HG03175 (cell line): Measurements from ENCODE around the gene RNU7-1.

ENCODE experiments used
- ATAC-seq: cut with Tn5 transposase; IDR thresholded peaks from one replicate; pipeline ENCODE4 v1.9.1; 2021; ENCODE audit warnings: mild to moderate bottlenecking, moderate library complexity; ENCODE audit not compliant: unreplicated experiment

The RNU7-1 gene

DNA sequence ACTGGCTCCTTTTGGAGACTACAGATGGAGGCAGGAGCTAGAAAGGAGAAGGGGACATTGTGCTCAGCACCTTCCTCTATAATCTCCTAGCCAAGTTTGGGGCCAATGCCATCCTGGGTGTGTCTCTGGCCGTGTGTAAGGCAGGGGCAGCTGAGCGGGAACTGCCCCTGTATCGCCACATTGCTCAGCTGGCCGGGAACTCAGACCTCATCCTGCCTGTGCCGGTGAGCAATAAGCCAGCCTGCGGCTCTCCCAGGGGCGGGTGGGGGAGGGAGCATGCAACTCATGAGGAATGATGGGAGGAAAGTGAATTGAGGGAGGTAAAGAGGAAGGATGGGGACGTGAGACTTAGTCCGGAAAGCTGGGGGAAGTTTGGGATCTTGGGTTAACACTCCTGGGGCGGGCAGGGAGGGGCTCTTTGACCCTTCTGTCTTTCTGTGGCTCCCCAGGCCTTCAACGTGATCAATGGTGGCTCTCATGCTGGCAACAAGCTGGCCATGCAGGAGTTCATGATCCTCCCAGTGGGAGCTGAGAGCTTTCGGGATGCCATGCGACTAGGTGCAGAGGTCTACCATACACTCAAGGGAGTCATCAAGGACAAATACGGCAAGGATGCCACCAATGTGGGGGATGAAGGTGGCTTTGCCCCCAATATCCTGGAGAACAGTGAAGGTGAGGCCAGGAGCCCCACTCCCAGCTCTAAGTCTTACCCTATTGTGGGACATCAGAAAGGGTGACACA is 26.0 kb upstream of the RNU7-1 start:
- no peak for ATAC-seq

DNA sequence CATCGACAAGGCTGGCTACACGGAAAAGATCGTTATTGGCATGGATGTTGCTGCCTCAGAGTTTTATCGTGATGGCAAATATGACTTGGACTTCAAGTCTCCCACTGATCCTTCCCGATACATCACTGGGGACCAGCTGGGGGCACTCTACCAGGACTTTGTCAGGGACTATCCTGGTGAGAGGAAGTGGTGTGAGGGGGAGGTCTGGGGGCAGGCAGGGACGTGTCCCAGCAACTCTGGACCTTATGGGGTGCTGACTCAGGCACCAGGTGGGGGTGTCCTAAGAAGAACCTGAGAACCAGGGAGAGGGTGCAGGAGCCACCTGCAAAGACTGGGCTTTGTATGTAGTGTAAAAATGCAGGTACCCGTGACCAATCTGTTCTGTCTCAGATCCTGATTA is 24.0 kb upstream of the RNU7-1 start:
- ATAC-seq = no peak

DNA sequence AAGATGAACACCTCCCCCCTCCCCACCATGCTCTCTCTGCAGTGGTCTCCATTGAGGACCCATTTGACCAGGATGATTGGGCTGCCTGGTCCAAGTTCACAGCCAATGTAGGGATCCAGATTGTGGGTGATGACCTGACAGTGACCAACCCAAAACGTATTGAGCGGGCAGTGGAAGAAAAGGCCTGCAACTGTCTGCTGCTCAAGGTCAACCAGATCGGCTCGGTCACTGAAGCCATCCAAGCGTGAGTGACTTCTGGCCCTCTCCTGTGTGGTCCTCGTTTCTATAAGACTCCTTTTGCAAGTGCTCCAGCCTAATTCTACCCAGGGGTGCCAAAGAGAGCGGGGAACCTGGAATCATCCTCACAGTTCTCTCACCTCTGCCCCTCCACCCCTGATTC is 22.1 kb upstream of the RNU7-1 start:
- no peak for ATAC-seq

DNA sequence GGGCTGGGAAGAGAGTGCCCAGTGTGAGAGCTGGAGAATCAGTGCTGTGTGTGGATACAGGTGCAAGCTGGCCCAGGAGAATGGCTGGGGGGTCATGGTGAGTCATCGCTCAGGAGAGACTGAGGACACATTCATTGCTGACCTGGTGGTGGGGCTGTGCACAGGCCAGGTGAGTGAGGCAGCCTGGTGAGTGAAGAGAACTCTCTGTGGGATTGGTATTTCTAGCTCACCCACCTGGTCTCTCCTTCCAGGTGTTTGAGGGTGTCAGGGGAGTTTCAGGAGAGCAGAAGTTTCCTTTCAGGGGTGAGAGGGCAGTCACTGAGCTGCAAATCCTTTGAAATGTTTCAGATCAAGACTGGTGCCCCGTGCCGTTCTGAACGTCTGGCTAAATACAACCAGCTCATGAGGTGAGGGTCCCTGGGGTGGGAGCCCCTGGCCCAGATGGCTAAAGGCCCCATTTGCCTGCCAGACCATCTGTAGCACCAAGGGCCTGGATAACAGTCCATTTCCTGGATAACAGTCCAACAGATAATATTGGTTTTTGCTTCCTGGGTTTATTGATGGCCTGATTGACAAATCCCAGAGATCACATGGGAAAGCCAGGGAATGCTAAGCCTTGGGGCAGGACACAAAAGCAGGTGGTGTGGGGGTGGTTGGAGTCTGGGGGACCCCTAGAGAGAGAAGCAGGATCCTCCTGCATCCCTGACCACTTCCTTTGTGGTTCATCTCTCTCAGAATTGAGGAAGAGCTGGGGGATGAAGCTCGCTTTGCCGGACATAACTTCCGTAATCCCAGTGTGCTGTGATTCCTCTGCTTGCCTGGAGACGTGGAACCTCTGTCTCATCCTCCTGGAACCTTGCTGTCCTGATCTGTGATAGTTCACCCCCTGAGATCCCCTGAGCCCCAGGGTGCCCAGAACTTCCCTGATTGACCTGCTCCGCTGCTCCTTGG is 21.3 kb upstream of the RNU7-1 start:
- no peak for ATAC-seq

DNA sequence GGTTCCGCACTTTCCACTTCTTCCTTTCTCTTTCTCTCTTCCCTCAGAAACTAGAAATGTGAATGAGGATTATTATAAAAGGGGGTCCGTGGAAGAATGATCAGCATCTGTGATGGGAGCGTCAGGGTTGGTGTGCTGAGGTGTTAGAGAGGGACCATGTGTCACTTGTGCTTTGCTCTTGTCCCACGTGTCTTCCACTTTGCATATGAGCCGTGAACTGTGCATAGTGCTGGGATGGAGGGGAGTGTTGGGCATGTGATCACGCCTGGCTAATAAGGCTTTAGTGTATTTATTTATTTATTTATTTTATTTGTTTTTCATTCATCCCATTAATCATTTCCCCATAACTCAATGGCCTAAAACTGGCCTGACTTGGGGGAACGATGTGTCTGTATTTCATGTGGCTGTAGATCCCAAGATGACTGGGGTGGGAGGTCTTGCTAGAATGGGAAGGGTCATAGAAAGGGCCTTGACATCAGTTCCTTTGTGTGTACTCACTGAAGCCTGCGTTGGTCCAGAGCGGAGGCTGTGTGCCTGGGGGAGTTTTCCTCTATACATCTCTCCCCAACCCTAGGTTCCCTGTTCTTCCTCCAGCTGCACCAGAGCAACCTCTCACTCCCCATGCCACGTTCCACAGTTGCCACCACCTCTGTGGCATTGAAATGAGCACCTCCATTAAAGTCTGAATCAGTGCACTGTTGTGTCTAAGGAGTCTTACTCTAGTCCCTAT is 20.4 kb upstream of the RNU7-1 start:
- no peak for ATAC-seq

DNA sequence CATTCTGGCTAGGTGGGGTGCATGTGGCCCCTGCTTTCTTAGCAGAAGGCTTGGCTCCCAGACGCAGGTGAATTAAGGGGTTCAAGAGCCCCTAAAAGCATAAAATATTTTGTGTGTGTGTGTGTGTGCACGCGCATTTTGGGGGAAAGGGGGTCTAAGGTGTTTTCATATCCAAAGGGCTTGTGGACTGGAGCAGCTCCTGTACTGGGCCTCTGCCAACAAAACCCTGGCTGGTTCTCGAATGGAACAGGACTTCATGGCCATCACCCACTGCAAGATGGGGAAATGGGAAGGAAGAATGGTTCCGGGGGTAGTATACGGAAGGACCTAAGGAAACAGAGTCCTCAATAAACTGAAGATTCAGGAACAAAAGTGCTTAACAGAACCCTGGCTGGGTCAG is 19.8 kb upstream of the RNU7-1 start:
- ATAC-seq = no peak

DNA sequence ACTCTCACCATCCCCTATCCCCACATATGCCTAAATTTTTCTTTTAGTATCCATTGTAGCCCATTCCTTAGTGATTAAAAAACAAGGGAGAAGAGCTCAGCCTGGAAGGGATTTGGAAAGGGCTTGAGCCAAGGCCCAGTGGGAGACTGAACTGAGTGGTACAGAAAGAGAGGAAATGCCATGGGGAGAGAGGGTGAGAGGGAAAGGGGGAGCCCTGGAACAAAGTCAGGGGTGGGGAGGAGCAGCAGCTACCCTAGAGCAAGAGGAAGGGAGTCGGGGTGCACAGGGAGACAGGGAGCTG is 18.4 kb upstream of the RNU7-1 start:
- no peak for ATAC-seq

DNA sequence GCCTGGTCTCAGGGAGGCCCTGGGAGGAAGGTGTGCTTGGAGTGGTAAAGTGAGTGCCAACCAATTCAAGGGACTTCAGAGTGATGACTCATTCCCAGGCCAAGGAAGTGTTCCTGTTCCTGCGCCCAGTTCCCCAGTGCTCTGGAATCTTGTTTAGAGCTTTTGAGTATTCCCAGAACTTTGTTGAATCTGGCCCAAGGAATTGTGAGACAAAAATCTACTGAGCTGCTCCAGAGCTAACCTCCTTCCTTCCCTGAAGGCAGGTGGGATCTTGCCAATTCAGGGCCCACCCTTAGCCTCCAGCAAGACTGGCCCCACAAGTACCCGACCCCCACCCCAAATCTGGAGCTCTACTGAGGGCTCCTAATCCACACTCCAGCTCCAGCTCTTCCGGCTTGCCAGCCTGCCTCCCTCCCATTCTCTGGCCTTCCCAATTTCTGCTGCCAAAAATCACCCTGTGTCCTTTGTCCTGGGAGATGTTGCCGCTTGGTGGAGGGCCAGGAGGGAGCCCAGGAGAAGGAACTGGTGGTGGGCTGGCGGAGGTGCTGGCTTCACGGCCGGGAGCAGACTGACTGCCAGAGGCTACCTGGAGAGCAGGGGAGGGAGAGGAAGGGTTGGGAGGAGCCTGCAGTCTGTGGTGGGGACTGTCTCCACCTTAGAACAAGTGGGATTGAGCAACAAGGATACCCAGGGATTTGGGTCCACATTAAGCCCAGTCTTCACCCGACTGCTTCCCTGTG is 17.9 kb upstream of the RNU7-1 start:
- no peak for ATAC-seq

DNA sequence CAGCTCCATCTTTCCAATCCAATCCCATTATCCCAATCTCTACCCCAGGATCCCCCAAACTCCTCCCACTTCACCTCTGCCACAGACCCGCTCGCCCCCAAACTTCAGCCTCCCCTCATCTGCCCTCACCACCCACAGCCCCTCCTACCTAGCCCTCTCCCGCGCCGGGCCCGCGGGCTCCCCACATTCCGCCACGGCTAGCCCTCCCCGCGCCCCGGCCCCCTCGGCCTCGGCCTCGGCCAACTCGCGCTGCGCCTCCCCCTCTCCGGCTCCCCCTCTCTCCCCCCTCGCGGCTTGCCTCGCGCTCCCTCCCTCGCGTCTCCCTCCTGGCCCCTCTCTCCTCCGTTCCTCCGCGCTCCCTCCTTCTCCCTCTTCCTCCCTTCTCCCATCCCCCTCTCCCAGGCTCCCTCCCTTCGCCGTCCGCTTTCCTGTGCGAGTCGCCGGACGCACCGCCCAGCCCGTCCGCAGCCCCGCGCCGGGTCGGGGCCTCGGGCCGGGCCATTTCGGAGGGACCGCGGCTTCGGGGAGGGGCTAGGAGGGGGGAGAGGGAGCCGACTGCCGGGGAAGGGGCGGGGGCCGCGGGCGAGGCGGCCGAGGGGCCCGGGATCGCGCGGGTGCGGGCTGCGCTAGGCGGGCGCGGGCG is 16.1 kb upstream of the RNU7-1 start, which contains the start of gene ATN1:
TSS of gene ATN1 (plus strand) at position 581 of the 643 bp plus-strand sequence. CDS start 6,043 bp downstream, outside the sequence.
- no peak for ATAC-seq

DNA sequence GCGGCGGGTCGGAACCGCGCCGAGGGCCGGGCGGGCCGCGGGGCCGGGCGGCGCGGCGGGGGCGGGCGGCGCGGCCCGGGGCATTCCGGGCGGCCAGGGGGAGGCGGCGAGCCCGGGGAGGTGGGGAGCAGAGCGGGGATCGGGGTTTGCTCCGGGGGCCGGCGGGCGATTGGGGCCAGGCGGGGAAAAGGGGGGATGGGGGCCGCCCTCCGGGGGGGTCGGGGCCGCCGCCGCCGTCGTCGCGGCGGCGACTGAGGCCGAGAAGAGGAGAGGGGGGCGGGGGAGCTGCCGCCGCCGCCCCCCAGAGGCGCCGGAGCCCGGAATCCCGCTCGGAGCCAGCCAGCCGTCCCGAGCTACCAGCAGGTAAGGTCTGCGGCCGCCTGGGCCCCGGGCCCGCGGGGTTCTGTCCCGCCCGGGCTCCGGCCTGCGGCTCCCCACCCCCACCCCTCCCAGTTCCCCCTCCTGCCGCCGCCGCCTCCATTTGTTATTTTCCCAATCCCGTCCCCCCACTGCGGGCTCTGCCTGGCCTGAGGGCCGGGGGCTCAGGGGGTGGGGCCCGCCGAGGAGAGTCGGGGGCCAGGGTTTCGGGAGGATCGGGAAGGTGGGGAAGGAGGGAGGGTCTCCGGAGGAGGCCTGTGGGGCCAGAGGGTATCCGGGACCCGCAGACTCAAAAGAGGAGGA is 15.5 kb upstream of the RNU7-1 start:
- ATAC-seq = peak; percentile 40

DNA sequence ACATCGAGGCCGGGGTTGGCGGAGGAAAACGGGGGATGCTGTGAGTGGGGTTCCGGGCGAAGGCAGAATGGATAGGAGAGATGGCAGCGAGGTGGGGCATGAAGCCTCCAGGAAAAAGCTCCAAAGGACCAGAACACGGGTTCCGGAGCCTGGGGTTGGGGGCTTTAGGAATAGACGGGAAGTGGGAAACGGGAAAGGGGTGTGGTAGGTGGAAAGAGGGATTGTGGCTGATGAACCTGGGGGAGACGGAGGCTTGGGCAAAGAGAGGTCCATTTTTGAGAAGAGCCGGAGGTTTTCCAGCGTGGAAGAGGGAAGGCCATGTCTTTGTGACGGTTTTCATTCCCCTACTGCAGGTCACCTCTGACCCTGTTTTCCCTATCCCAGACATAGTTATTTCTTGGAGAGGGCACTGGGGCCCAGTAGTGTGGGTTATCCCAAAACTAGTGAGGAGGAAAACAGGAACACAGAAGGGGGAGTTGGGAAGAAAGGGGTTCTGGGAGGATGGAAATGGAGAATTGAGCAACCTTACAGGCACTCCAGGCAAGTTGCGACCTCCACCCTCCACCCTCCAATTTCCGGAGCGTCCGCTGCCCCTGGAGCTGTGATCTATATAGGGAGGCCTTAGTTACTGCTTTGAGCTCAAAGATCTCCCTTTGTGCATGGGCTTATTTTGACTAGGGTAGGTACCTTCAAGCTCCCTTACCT is 14.8 kb upstream of the RNU7-1 start:
- ATAC-seq = no peak

DNA sequence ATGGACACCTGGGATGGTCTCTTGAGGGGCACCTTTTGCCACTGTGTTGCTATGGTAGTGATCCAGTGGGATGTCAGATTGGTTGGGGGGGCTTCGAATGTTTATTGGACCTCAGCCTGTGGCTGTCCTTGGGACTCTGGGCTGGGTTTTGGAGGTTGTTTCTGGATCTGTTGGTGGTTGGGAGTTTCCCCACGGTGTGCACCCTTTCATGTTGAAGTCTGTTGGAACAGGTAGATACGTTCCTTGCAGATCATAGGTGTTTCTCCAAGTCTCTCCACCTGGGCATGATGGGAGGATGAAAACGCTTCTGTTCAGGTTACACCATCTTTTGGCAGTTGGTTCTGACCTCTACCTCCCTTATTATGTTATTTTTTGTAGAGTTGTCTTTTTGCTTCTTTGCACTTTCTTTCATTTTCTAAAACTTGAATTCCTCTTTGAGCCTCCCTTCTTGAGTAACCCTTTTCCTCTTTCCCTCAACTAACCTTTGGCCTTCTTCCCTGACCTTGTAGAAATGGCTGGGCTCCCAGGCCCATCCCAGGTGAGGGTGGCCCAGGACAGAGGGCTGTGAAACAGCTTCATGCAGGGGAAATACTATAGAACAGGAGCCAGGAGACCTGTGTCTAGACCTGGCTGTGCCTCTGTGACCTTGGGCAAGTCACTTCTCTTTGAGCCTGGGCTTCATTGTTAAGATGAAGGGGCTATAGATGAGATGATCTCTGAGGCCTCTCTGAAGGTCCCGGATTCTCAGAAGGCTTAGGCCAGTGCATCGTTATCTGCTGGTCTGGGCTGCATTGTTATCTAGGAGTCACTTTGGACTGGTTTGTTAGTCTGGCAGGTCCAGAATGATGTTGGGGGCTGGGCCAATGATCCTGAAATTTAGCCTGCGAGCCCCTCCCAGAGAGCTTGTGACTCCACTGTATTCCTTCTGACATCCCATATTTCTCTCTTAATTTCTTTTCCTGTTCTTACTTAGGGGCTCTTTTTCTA is 13.9 kb upstream of the RNU7-1 start:
- ATAC-seq = no peak

DNA sequence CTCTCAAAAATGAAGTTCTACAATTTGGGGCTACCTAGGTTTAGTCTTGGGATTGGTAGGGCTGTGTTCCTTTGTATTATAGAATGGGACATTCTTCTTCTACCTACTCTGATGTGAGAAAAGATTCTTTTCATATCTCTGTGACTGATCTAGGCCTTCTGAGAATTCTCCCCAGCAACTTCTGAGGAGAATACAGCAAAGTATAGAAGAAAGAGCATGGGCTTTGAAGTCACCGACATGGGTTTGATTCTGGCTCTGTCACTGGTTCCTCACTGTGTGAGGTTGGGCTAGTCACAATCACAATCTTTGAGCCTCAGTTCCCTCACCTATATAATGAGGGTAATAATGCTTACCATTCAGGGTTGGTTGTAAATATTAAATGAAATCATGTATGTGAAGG is 10.8 kb upstream of the RNU7-1 start:
- ATAC-seq = no peak

DNA sequence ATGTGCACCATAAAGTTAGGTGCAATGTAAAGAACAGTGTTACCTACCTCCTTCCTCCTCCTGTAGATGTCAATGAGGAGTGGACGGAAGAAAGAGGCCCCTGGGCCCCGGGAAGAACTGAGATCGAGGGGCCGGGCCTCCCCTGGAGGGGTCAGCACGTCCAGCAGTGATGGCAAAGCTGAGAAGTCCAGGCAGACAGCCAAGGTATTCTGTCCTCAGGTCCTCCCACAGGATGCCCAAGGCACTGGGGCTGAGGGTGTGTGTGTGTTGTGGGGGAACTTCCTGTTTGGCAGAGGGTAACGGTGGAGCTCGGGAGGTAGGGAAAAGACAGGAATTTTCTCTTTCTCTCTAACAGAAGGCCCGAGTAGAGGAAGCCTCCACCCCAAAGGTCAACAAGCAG is 9.5 kb upstream of the RNU7-1 start:
- ATAC-seq = no peak

DNA sequence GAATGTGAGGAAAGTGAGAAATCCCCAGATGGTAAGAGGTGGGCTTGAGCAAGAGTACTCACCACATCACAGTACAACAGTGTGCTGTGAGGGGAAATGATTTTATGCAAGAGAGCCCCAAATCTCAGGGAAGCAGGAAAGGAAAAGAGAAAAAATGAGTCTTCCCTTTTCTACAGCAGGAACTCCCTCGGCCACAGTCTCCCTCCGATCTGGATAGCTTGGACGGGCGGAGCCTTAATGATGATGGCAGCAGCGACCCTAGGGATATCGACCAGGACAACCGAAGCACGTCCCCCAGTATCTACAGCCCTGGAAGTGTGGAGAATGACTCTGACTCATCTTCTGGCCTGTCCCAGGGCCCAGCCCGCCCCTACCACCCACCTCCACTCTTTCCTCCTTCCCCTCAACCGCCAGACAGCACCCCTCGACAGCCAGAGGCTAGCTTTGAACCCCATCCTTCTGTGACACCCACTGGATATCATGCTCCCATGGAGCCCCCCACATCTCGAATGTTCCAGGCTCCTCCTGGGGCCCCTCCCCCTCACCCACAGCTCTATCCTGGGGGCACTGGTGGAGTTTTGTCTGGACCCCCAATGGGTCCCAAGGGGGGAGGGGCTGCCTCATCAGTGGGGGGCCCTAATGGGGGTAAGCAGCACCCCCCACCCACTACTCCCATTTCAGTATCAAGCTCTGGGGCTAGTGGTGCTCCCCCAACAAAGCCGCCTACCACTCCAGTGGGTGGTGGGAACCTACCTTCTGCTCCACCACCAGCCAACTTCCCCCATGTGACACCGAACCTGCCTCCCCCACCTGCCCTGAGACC is 8.0 kb upstream of the RNU7-1 start:
- ATAC-seq = no peak

DNA sequence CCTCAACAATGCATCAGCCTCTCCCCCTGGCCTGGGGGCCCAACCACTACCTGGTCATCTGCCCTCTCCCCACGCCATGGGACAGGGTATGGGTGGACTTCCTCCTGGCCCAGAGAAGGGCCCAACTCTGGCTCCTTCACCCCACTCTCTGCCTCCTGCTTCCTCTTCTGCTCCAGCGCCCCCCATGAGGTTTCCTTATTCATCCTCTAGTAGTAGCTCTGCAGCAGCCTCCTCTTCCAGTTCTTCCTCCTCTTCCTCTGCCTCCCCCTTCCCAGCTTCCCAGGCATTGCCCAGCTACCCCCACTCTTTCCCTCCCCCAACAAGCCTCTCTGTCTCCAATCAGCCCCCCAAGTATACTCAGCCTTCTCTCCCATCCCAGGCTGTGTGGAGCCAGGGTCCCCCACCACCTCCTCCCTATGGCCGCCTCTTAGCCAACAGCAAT is 7.4 kb upstream of the RNU7-1 start:
- ATAC-seq = no peak
